SK-N-SH treated with all-trans-retinoic acid at 6 μM for 48 hours (cell line): ENCODE measurements around the gene WDR83.
"Not testable (repeated sequence)": the region's sequence is repeated elsewhere in the genome, so short reads cannot be mapped to it uniquely, and the experiment has no call there.

ENCODE experiments used
- ATAC-seq: fragments of 200-7000 bp; cut with Tn5 transposase; 3 replicates; pipeline ENCODE4 v1.9.1; 2020; ENCODE audit warnings: mild to moderate bottlenecking, moderate library complexity
- ARNTL ChIP-seq: fragments of 450-650 bp; formaldehyde crosslinking; IDR thresholded peaks from 2 replicates; pipeline ENCODE4 v1.5.0; 2020; ENCODE audit warnings: low read depth, mild to moderate bottlenecking, moderate library complexity, borderline replicate concordance
- BACH2 ChIP-seq: fragments of 250-450 bp; sonication (Bioruptor Pico); IDR thresholded peaks from 2 replicates; pipeline ENCODE4 v1.9.0; 2021; ENCODE audit warnings: mild to moderate bottlenecking, borderline replicate concordance
- CREB5 ChIP-seq: fragments of 250-450 bp; sonication (Bioruptor Pico); IDR thresholded peaks from 2 replicates; pipeline ENCODE4 v1.5.1; 2020; ENCODE audit warnings: low read depth, mild to moderate bottlenecking, moderate library complexity
- CSDC2 ChIP-seq: fragments of 250-450 bp; sonication (Bioruptor Pico); IDR thresholded peaks from 2 replicates; pipeline ENCODE4 v1.5.0; 2020; ENCODE audit warnings: mild to moderate bottlenecking, moderate library complexity
- ESRRG ChIP-seq: fragments of 250-450 bp; sonication (Bioruptor Pico); IDR thresholded peaks from 2 replicates; pipeline ENCODE4 v1.6.1; 2021; ENCODE audit warnings: mild to moderate bottlenecking
- GLIS3 ChIP-seq: fragments of 250-450 bp; sonication (Bioruptor Pico); IDR thresholded peaks from 2 replicates; pipeline ENCODE4 v1.5.0; 2020; ENCODE audit warnings: mild to moderate bottlenecking, moderate library complexity
- OSR1 ChIP-seq: fragments of 250-450 bp; sonication (Bioruptor Pico); IDR thresholded peaks from 2 replicates; pipeline ENCODE4 v1.8.0; 2022; ENCODE audit warnings: moderate library complexity, mild to moderate bottlenecking, inconsistent platforms
- POU6F1 ChIP-seq: fragments of 250-450 bp; sonication (Bioruptor Pico); IDR thresholded peaks from 2 replicates; pipeline ENCODE4 v1.8.0; 2021; ENCODE audit warnings: low read depth, mild to moderate bottlenecking, moderate library complexity, borderline replicate concordance
- PPARA ChIP-seq: fragments of 250-450 bp; sonication (Bioruptor Pico); IDR thresholded peaks from 2 replicates; pipeline ENCODE4 v1.5.0; 2020; ENCODE audit warnings: mild to moderate bottlenecking, borderline replicate concordance
- SNAI2 ChIP-seq: fragments of 250-450 bp; sonication (Bioruptor Pico); IDR thresholded peaks from 2 replicates; pipeline ENCODE4 v1.5.0; 2020; ENCODE audit warnings: mild to moderate bottlenecking, moderate library complexity
- TCF4 ChIP-seq: fragments of 250-450 bp; sonication (Bioruptor Pico); IDR thresholded peaks from 2 replicates; pipeline ENCODE4 v1.8.0; 2021; ENCODE audit warnings: mild to moderate bottlenecking, moderate library complexity, borderline replicate concordance
- TSHZ2 ChIP-seq: fragments of 250-450 bp; sonication (Bioruptor Pico); IDR thresholded peaks from 2 replicates; pipeline ENCODE4 v1.5.0; 2020; ENCODE audit warnings: mild to moderate bottlenecking, moderate library complexity
- ZC3H10 ChIP-seq: fragments of 250-450 bp; sonication (Bioruptor Pico); IDR thresholded peaks from 2 replicates; pipeline ENCODE4 v1.5.1; 2021; ENCODE audit warnings: mild to moderate bottlenecking, moderate library complexity
- ZFP3 ChIP-seq: fragments of 250-450 bp; sonication (Bioruptor Pico); IDR thresholded peaks from 2 replicates; pipeline ENCODE4 v1.5.0; 2020; ENCODE audit warnings: mild to moderate bottlenecking, moderate library complexity
- ZFP30 ChIP-seq: fragments of 450-650 bp; formaldehyde crosslinking; IDR thresholded peaks from 2 replicates; pipeline ENCODE4 v1.5.0; 2022; ENCODE audit warnings: mild to moderate bottlenecking, moderate library complexity
- ZNF565 ChIP-seq: fragments of 450-650 bp; formaldehyde crosslinking; conservative IDR thresholded peaks from 2 replicates; pipeline ENCODE4 v1.5.0; 2020; ENCODE audit warnings: low read depth, mild to moderate bottlenecking, moderate library complexity
- ZNF70 ChIP-seq: fragments of 450-650 bp; formaldehyde crosslinking; IDR thresholded peaks from 2 replicates; pipeline ENCODE4 v1.5.0; 2020; ENCODE audit warnings: mild to moderate bottlenecking, moderate library complexity
- ZNF8 ChIP-seq: fragments of 450-650 bp; formaldehyde crosslinking; IDR thresholded peaks from 2 replicates; pipeline ENCODE4 v1.5.0; 2020; ENCODE audit warnings: mild to moderate bottlenecking, moderate library complexity

WDR83 gene

GRCh38 chr19:12675399-12675798 lies 8.8 kb downstream of the WDR83 start:
- TF ChIP-seq OSR1 (CRISPR knock-in tag) (no peak), CREB5 (CRISPR knock-in tag) (no peak), GLIS3 (CRISPR knock-in tag) (no peak), ZNF8 (CRISPR knock-in tag) (no peak), ESRRG (no peak), ZFP3 (no peak), ZC3H10 (CRISPR knock-in tag) (no peak), SNAI2 (no peak), POU6F1 (CRISPR knock-in tag) (no peak), TCF4 (CRISPR knock-in tag) (no peak)

GRCh38 chr19:12675940-12676339 lies 9.3 kb downstream of the WDR83 start:
- ATAC-seq = no peak
- TF ChIP-seq CSDC2 (CRISPR knock-in tag) (no peak), GLIS3 (CRISPR knock-in tag) (no peak)

More at GRCh38 chr19:12675399-12675798, 8.8 kb downstream of the WDR83 start:
- no peak for ATAC-seq

GRCh38 chr19:12676384-12676792 lies 9.8 kb downstream of the WDR83 start:
- ATAC-seq = peak; percentile 67

GRCh38 chr19:12676928-12677327 lies 10.3 kb downstream of the WDR83 start:
- no peak for TF ChIP-seq ZFP30

More at GRCh38 chr19:12676384-12676792, 9.8 kb downstream of the WDR83 start:
- TF ChIP-seq ZNF70 (CRISPR knock-in tag) (no peak), ARNTL (CRISPR knock-in tag) (no peak), TSHZ2 (CRISPR knock-in tag) (no peak), TCF4 (CRISPR knock-in tag) (no peak), BACH2 (no peak), ESRRG (no peak), PPARA (CRISPR knock-in tag) (no peak), ZNF565 (CRISPR knock-in tag) (no peak)

GRCh38 chr19:12678039-12678438 lies 11.4 kb downstream of the WDR83 start:
- not testable (repeated sequence) for ATAC-seq

More at GRCh38 chr19:12676928-12677327, 10.3 kb downstream of the WDR83 start:
- no peak for ATAC-seq

- TF ChIP-seq ZC3H10 (CRISPR knock-in tag) = no peak
- no peak for TF ChIP-seq ZFP30
- TF ChIP-seq POU6F1 (CRISPR knock-in tag) = no peak
- no peak for TF ChIP-seq ARNTL (CRISPR knock-in tag)
- no peak for ATAC-seq
These were observed 13.4 kb downstream of the WDR83 start for GRCh38 chr19:12680034-12680433.
